ENCODE measurements around the gene PPFIBP2.

- TF ChIP-seq CTCF (IDR thresholded peaks at IDR 0.05) (no peak), POLR2A (IDR thresholded peaks at IDR 0.05; ENCODE audit: low read depth) (no peak), EP300 (IDR thresholded peaks at IDR 0.05) (no peak)
Observed at GRCh38 chr11:7489376-7489775, 24.4 kb upstream of the PPFIBP2 start.

Data from esophagus muscularis mucosa (tissue), 4 donors.